Ecto neural progenitor cell (in vitro differentiated cells): ENCODE results near the gene TLR6.

Experiments
- DNase-seq: peaks from one replicate; pipeline ENCODE4 v3.0.0-alpha.2; 2018; ENCODE audit warnings: low spot score

The TLR6 gene, protein sequence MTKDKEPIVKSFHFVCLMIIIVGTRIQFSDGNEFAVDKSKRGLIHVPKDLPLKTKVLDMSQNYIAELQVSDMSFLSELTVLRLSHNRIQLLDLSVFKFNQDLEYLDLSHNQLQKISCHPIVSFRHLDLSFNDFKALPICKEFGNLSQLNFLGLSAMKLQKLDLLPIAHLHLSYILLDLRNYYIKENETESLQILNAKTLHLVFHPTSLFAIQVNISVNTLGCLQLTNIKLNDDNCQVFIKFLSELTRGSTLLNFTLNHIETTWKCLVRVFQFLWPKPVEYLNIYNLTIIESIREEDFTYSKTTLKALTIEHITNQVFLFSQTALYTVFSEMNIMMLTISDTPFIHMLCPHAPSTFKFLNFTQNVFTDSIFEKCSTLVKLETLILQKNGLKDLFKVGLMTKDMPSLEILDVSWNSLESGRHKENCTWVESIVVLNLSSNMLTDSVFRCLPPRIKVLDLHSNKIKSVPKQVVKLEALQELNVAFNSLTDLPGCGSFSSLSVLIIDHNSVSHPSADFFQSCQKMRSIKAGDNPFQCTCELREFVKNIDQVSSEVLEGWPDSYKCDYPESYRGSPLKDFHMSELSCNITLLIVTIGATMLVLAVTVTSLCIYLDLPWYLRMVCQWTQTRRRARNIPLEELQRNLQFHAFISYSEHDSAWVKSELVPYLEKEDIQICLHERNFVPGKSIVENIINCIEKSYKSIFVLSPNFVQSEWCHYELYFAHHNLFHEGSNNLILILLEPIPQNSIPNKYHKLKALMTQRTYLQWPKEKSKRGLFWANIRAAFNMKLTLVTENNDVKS

DNA sequence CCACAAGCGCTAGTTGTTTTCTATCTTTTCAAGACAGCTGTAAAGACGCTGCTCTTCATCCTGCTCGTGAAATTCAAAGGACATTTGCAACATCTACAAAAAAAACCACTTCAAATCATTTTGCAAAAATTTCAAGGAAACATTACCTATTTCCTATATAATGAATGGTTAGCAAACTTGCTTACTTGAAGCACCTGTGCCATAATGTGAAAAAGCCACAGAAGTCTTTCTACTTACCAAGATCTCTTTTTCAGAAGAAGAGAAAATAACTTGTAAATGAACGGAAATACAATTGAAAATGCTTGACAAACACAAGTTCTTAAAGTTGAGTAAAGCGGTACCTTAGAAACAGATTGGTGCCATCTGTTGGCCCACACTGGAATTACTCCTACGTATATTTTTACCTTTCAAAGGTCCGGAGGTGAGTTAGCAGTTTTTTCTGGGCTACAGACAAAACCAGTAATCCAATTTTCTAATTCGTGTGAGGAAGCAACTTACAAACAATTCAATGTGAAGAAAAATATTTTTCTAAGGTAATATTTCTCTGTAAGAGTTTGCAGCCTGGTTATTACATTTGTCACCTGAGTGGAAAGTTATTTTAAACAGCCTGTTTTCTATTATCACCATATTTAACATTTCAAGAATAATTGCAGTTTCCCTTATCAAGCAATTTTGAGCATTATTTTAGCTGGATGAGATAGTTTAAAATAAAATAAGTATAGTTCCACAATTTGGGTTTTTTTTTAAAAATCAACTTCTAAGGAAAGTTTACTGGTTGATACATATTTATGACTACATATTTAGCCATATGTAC lies at the start of gene TLR6:
TSS of gene TLR6 (minus strand) at position 294 of the 814 bp plus-strand sequence. CDS start 27,344 bp downstream, outside the sequence.
- no peak for DNase-seq

DNA sequence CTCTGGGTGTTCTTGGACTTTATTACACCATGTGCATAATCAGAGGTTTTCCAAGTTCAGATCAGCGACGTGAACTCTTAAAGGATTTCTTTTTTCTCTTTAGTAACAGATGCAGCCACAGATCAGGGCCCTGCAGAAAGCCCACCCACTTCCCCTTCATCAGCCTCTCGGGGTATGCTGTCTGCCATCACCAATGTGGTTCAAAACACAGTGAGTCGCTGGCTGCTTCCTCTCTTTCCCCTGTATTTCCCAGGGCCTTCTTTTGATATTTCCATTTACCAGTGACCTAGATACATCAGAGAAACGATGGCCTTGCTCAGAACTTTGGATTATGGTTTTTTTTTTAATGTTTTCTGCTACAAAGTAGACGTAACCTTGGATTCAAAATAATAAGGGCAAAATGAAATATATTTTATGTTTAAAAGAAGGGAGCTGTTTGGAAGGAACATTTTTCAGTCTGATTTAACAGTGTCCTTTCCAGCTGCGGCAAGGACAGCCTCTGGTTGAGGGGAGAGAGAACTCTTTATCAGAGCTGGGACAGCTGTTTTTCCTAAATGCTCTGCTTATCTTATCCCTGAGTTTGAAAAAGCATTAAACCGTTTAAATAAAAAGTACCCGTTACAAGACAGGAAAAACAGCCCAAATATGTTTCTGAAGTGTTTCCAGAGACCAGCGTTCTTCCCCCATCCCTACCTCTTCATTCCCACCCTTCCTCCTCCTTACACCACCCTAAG lies 49.2 kb upstream of the TLR6 start:
- DNase-seq: no peak

DNA sequence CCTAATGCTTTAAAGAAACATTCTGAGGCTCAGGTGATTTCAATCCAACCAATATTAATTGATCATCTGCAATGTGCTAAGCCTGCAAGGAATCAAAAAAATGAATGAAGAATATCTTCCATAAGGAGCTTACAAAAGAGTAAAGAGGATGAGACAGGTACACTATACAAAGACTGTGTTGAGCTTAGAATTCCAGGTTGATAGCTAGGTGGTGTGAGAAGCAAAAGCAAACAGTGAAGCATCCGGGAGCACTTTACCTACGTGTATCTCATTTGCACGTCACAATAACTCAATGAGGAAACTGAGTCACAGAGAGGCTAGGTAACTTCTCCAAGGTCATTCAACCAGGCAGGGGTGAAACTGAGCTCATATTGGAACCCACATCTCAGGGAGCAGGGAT lies 48.1 kb upstream of the TLR6 start:
- no peak for DNase-seq

DNA sequence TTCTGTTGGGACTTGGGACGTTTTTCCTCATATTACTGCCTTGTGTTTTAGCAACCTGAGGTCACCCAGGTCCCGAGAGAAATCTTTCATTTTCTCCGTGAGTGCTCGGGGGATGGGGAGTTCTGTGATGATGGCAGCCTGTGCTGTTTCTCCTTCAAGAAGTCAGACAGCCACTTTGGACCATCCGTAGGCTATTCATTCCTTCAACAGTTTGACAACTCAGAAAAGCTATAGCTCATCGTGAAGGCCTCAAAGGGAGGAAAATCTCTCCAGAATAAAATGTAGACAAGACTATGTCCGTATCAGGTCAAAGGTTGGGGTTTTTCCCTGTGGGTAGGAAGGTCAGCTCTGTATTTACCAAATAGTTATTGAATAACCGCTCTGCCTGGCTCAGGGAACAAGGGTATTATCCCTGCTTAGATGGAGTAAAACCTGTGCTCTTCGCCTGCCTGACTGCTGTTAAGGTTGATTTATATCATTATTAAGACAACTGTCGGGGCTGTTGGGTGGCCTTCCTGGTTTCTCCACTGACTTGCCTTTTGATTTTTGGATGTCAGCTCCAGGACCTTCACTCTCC lies 47.6 kb upstream of the TLR6 start:
- DNase-seq: no peak

DNA sequence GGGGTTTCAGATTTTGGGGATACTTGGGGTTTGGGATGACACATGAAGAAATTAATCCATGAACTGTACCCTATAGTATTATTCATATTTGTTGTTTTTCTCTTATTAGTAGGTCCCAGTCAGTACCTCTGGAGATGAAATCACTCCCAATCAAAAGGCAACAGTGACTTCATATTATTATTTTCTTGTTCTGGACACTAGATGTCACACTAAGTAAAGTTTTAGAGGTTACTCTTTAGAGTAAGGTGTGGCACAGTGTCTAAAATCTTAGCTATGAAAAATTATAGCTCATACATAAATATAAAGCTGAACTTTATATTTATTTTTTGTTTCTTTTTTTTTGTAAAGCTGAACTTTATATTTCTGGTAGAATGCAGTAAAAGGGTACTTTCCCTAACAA lies 46.1 kb upstream of the TLR6 start:
- DNase-seq: no peak

DNA sequence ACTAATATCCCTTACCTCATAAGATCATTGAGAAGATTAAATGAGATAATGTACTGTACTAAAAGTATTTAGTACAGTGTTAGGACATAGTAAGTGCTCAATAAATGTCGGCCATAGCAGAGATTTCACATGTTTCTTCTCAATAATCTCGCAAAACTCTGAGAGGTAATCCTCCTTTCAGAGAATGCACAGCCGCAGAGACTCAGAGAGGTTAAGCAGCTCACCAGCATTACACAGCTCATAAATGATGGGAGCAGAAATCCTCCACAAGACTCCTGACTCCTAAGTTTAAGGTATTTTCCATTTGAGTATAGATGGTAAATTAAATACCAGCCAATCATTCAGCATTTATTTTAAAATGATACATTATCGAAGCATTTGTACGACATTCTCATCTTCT lies 45.6 kb upstream of the TLR6 start:
- no peak for DNase-seq

DNA sequence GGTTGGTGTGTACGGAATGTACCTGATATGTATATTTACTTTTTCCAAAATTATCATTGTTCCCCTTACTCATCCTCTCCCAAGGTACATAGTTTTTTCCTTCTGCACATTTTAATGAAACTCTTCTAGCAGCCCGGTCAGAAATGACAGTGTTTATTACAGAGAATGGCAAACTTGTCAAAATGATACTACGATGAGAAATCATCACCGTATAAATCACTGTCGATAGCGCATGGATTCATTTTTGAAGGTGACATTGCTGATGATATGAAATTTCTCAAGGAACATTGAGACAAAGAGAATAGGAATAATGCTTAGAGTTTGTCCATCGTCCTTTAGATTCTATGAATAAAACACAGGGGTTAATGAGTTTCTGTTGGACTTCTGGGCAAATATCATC lies 41.6 kb upstream of the TLR6 start:
- no peak for DNase-seq

DNA sequence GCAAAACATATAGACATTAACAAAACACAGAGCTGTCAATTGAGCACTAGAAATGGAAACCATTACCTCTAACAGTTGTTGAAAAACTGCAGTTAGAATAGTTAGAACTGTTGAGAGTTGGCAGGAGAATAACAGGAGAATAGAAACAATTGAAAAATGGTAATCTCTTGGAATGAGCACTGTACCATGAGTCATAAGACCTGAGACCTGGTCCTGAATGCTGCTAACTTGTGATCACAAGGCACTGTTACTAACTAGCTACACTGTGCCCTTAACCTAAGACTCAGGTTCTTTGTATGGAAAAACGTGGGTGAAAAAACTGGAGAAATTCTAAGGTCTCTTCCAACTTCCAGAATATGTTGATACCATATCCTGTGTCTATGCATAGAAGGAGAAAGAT lies 40.3 kb upstream of the TLR6 start:
- no peak for DNase-seq

DNA sequence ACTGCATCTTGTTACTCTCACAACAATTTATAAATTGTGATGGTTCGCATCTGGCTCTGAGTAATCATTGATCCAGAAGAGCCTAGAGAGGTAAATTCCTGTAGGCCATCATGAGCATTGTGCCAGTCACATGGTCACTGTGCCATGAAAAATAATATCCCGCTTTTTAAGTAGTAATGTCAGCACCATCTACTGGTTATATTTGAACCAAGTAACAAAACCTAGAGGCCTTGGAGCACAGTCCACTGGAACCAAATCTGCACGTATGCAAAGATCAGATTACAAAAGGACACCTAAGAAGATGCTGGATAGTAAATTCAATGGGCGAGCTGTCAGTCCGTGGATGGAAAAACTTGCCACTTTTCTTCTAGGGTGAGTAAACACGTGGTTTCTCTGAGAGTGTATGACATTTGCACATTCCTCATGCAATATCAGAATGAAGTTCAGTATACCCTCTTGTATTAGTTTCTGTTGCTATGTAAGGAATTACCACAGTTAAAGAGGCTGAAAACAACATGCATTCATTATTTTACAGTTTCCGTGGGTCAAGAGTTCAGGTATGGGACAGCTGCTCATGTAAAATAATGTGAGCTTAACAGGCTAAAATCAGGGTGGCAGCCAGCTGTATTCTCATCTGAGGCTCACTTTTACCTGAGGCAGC lies 37.8 kb upstream of the TLR6 start:
- no peak for DNase-seq

DNA sequence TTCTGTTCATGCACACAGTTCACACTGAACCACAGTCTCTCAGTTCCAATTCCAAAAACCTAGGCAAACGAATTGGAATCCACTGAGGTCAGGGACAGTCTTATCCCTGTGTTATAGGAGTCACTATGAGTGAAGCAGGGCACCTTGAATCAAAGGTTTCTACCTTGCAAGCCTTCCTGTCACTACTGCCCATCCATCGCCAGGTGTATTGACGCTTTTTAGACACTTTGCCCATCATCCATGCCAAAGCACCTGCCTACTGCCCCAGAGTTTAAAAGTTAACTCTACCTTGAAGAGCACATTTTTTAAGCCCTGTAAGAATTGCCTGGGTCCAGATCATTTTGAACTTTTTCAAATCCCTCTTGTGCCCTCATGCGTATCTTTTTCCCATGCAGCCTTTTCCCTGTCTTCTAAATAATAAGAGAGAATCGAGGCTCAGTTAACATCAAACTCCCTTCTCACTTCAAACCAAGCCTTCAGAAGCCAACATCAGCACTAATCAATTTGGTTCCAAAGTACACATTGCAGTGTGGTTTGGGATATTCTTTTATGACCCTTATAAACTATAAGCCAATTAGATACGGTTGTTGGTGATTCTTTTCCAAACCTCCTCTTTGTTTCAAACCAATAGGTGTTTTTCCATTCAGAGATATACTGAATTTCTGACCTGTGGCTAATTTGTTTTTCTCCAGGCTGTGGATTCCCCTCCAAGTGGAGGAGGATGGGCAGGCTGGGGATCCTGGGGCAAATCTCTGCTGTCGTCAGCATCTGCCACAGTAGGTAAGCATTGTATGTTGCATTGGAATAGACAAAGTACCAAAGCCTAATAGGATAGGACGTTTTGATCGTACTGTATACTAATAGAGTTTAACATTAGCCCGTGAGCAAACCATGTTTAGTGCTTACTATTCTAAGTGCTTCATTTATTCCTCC lies 34.7 kb upstream of the TLR6 start:
- DNase-seq: no peak

DNA sequence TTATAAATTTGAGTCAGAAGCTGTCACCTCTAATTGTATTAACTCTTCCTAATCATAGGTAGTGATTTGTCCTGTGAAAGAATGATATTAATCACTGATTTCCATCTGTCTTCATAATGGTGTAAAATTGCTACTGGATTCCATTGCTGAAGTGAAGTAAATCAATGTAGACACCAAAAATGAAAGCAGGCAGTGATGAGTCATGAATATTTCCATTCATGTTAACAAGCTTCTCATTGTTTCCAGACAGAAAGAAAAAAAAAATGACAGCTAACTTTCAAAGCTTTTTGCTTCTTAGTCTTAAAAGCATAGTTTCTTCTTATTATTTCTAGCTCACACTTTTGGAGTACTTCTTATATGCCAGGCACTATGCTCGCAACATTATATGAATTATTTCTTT lies 32.5 kb upstream of the TLR6 start:
- no peak for DNase-seq

DNA sequence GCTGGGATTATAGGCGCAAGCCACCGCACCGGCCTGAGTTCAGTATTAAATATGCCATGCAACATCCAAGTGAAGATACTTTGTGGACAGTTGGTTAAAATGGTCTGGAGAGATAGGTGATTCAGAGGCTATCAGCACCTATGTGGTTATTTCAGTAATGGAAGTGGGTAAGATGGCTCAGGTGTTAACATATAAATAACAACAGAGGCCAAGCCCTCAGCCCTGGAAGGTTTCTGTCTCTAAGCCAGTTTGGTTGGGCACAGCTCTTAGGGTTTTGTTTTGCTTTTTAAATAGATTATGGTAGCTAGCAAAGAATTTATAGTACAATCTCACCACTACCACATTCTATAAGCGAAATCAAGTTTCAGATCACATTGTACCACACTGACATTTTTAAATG lies 27.6 kb upstream of the TLR6 start:
- no peak for DNase-seq

DNA sequence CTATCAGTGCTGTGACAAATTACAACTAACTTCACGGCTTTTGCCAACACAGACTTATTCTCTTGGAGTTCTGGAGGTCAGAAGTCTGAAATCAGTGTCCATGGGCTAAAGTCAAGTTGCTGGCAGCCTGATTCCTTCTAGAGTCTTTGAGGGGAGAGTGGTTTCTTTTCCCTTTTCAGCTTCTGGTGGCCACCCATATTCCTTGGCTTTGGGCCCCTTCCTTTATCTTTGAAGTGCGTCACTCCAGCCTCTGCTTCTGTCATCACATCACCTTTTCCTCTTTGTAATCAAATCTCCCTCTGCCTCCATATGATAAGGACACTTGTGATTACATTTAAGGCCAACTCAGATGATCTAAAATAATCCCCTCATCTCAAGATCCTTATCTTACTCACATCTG lies 20.0 kb upstream of the TLR6 start:
- no peak for DNase-seq

DNA sequence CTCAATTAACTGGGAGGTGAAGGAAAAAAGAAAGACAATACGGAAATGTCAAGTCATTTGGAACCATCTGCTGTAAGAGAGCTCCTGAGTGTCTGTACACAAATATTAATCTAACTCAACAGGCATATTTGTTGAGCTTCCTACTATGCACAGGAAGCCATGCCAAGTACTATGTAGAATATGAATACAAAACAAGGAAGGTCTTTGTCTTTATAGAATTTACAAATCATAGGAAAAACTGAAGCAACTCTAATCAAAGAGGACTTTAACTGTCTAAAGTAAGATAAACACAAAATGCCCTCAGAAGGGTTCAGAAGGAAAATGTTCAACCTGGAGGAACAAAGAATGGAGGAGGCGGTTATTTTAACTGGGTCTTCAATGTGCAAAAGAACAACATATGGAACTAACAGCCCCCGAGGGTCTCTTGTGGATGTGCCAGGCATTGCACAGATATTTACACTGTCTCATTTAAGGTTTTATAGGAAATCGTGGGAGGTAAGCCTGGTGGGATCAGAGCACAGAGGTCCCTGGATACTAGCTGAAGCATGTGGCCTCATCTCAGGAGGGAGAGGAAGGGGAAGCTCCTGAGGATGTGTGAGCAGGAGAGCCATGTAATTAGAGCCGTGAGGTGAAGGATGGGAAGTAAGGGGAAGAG lies 16.8 kb upstream of the TLR6 start:
- DNase-seq: no peak

DNA sequence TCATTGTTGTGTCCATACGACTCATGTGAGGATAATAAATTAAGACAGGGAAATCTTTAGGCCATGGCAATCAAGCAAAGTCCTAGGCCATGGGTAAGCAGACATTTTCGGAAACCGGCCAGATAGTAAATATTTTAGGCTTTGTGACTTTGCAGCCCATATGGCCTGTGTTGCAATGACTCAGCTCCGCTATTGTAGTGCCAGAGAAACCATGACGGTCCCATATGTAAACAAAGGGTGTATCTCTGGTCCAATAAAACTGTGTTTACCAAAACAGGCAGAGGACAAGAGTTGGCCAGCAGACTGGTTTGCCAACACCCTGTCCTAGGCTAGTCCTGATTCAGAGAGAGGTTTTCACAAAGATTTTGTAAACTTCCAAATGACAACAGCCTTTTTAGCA lies 16.0 kb upstream of the TLR6 start:
- DNase-seq: no peak

DNA sequence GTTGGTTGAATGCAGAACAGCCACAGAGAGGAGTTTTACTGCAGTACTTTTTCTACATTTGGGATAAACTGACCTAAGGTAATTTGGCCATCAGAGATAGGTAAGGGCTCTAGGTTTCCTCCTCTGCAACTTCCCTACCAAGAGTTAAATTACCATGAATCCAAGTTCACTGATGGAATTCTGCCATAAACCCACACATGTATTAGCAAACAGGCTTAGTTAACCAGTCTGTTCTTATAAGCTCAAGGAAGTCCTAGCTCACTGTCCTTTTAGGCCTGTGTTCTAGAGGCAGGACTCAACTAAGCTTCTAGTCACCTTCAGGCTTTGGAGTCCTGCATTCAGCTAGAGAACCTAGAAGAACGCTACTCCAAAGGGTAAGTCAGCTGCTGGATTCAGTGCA lies 15.0 kb upstream of the TLR6 start:
- DNase-seq: no peak

DNA sequence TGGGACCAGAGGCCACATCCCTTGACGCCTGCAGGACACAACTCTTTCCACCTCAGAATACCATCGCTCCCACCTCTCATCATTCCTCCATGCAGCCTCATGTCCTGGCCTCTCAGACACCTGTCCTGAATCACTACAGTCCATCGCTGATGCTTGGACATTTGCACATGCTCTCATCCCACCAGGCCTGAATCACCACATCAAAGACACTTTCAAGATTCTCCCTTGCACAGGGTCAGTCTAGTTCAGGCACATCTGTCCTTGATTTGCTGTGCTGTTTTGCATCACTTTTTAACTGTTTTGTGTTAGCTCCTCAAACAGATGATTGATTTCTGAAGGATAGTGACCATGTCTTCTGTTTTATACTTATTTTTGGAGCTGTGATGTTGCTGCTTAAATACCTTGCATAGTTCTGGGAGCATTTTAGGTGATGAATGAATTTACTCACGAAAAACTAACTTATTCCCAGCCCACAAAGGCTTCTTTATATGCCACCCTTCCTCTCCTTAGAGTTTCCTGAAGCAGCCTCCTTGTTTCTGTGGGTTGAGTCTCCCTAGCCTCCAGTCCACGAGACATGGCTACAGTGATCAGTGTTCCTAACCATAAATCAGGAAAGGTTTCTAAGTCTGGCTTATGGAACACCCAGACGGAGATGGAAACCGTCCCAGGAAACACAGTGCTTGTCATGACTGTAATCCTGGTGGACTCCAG lies 13.6 kb upstream of the TLR6 start:
- no peak for DNase-seq

DNA sequence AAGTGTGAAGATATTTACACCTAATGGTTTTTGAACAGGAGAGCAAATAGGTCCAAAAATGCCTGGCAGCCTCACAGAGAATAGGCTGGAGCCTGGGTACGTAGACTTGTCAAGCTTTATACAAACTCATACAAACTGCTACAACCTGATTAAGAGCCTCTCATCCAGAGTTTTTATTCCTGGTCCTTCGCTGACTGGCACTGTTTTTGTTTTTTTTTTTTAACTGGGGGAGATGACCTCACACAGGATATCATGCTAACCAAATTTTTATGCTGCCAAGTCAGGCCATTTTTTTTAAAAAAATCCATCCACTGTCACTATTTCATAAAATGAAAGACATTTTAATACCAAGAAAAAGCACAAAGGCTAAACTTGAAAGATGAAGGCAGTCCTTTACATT lies 12.9 kb upstream of the TLR6 start:
- no peak for DNase-seq
